GM20431 (cell line): ENCODE measurements around the gene SSTR5.
"Not testable (repeated sequence)": the region's sequence is repeated elsewhere in the genome, so short reads cannot be mapped to it uniquely, and the experiment has no call there.

Experiments used
- in situ Hi-C: fragments of 300-500 bp; cut with MseI, MboI; formaldehyde crosslinking; loops from one replicate; pipeline ENCODE4 v1.15.0; 2020; ENCODE audit warnings: low sequenced_read_pairs; ENCODE audit not compliant: unreplicated experiment

Gene SSTR5

GRCh38 chr16:1070864-1071408 lies 1.6 kb upstream of the SSTR5 start:
- in situ Hi-C loops = no loop called here

- in situ Hi-C loops = no loop called here
Measured at GRCh38 chr16:1071561-1072225, 854 bp upstream of the SSTR5 start.

- in situ Hi-C loops = no loop called here
Measured at GRCh38 chr16:1073262-1073558, 663 bp downstream of the SSTR5 start.

GRCh38 chr16:1073566-1074378 lies 1.2 kb downstream of the SSTR5 start:
- in situ Hi-C loops = no loop called here

- in situ Hi-C loops = no loop called here
Measured at GRCh38 chr16:1074379-1074649, 1.8 kb downstream of the SSTR5 start.

- in situ Hi-C loops = no loop called here
Measured at GRCh38 chr16:1075546-1075945, 3.0 kb downstream of the SSTR5 start.

GRCh38 chr16:1076801-1077576 lies 4.4 kb downstream of the SSTR5 start:
- in situ Hi-C loops = no loop called here

GRCh38 chr16:1077877-1078578 lies 5.5 kb downstream of the SSTR5 start:
- in situ Hi-C loops = no loop called here

GRCh38 chr16:1078579-1079021 lies 6.1 kb downstream of the SSTR5 start:
- in situ Hi-C loops = no loop called here

- in situ Hi-C loops = no loop called here
Measured at GRCh38 chr16:1079341-1079740, 6.8 kb downstream of the SSTR5 start.

- in situ Hi-C loops = no loop called here
Measured at GRCh38 chr16:1079786-1080525, 7.4 kb downstream of the SSTR5 start.

GRCh38 chr16:1080801-1081733 lies 8.5 kb downstream of the SSTR5 start:
- in situ Hi-C loops = no loop called here

GRCh38 chr16:1081734-1082265 lies 9.3 kb downstream of the SSTR5 start:
- in situ Hi-C loops = no loop called here

- in situ Hi-C loops = no loop called here
Measured at GRCh38 chr16:1082266-1082951, 9.9 kb downstream of the SSTR5 start.

GRCh38 chr16:1082952-1083675 lies 10.6 kb downstream of the SSTR5 start:
- in situ Hi-C loops = no loop called here

- in situ Hi-C loops = no loop called here
Measured at GRCh38 chr16:1084971-1085370, 12.4 kb downstream of the SSTR5 start.

GRCh38 chr16:1086443-1086842 lies 13.9 kb downstream of the SSTR5 start:
- in situ Hi-C loops = not testable (repeated sequence)
